DND-41 (cell line): ENCODE results near the gene KLHL3.

Source experiments
- ATAC-seq: fragments of 200-7000 bp; cut with Tn5 transposase; 3 replicates; pipeline ENCODE4 v1.9.1; 2021; ENCODE audit warnings: low read depth; ENCODE audit not compliant: insufficient read depth
- DNase-seq: peaks from one replicate; pipeline ENCODE4 v3.0.0-alpha.2; 2020
- H2AFZ ChIP-seq: 2 replicates; pipeline ENCODE4 v1.6.0; 2012; ENCODE audit warnings: low read depth, low read length
- H3K27ac ChIP-seq: 2 replicates; pipeline ENCODE4 v1.5.1; 2012; ENCODE audit warnings: low read length, inconsistent platforms
- H3K27me3 ChIP-seq: fragments of 200-600 bp; sonication (generic); 2 replicates; pipeline ENCODE4 v1.6.0; 2012; ENCODE audit warnings: low read length, mild to moderate bottlenecking, inconsistent platforms; ENCODE audit not compliant: insufficient read depth, poor library complexity
- H3K36me3 ChIP-seq: 2 replicates; pipeline ENCODE4 v1.5.1; 2012; ENCODE audit warnings: low read length, inconsistent platforms; ENCODE audit not compliant: insufficient read depth
- H3K4me1 ChIP-seq: 2 replicates; pipeline ENCODE4 v1.5.1; 2012; ENCODE audit warnings: mild to moderate bottlenecking, low read length; ENCODE audit not compliant: insufficient read depth
- H3K4me2 ChIP-seq: 2 replicates; pipeline ENCODE4 v1.6.0; 2012; ENCODE audit warnings: mild to moderate bottlenecking, moderate library complexity, low read length, inconsistent platforms; ENCODE audit not compliant: insufficient read depth
- H3K4me3 ChIP-seq, 2 experiments: fragments of 200-600 bp in 1 of 2; shearing (Covaris generic) in 1 of 2; 2 replicates each; pipeline ENCODE4 v1.5.1; 2012 to 2016; ENCODE audit warnings: inconsistent platforms in 2 of 2, low read length in 2 of 2, mild to moderate bottlenecking in 2 of 2, low read depth in 1 of 2, moderate library complexity in 1 of 2
- H3K79me2 ChIP-seq: 2 replicates; pipeline ENCODE4 v1.6.0; 2012; ENCODE audit warnings: low read length, inconsistent platforms; ENCODE audit not compliant: insufficient read depth
- H3K9ac ChIP-seq: 2 replicates; pipeline ENCODE4 v1.6.0; 2012; ENCODE audit warnings: low read depth, mild to moderate bottlenecking, inconsistent platforms, low read length, moderate library complexity
- H3K9me3 ChIP-seq: 2 replicates; pipeline ENCODE4 v1.5.1; 2012; ENCODE audit warnings: low read length, moderate library complexity, mild to moderate bottlenecking, inconsistent platforms; ENCODE audit not compliant: insufficient read depth, severe bottlenecking
- H4K20me1 ChIP-seq: 2 replicates; pipeline ENCODE4 v1.6.0; 2012; ENCODE audit warnings: low read length; ENCODE audit not compliant: insufficient read depth
- CTCF ChIP-seq: IDR thresholded peaks from 2 replicates; pipeline ENCODE4 v1.5.1; 2012; ENCODE audit warnings: borderline replicate concordance, low read length, moderate library complexity, mild to moderate bottlenecking; ENCODE audit not compliant: poor library complexity, severe bottlenecking; ENCODE audit errors: extremely low read depth
- EZH2 ChIP-seq: IDR thresholded peaks from 3 replicates; pipeline ENCODE4 v1.6.1; 2012; ENCODE audit warnings: borderline replicate concordance, low read depth, mild to moderate bottlenecking, moderate library complexity, low read length, inconsistent platforms; ENCODE audit not compliant: severe bottlenecking

KLHL3 gene

GRCh38 chr5:137668637-137669036, 67.3 kb downstream of the KLHL3 start:
- H3K9me3 ChIP-seq, result no peaks in the 10 kb centered on the region
- no peaks in the 10 kb centered on the region for H3K27me3 ChIP-seq
- TF ChIP-seq EZH2, result no peak
- TF ChIP-seq CTCF, result no peak
- H3K79me2 ChIP-seq, result no peaks in the 10 kb centered on the region
- no peak overlapping the region for H3K9ac ChIP-seq
- H3K4me2 ChIP-seq, result no peak overlapping the region
- DNase-seq, result no peak
- no peaks in the 10 kb centered on the region for H4K20me1 ChIP-seq
- no peak overlapping the region for H3K27ac ChIP-seq
- ATAC-seq, result no peak
- H3K36me3 ChIP-seq, result no peaks in the 10 kb centered on the region
- no peaks in the 10 kb centered on the region for H3K4me1 ChIP-seq
- no peak overlapping the region for H2AFZ ChIP-seq
- H3K4me3 ChIP-seq, result no peak overlapping the region

GRCh38 chr5:137667341-137667740, 68.5 kb downstream of the KLHL3 start:
- ATAC-seq, result no peak
- no peak overlapping the region for H2AFZ ChIP-seq
- no peak overlapping the region for H3K9ac ChIP-seq
- TF ChIP-seq CTCF, result no peak
- TF ChIP-seq EZH2, result no peak
- H3K79me2 ChIP-seq, result no peaks in the 10 kb centered on the region
- H3K9me3 ChIP-seq, result no peaks in the 10 kb centered on the region
- no peaks in the 10 kb centered on the region for H4K20me1 ChIP-seq
- H3K4me1 ChIP-seq, result no peaks in the 10 kb centered on the region
- no peak overlapping the region for H3K4me3 ChIP-seq
- H3K27me3 ChIP-seq, result no peaks in the 10 kb centered on the region
- no peak overlapping the region for H3K4me2 ChIP-seq
- no peak for DNase-seq
- H3K36me3 ChIP-seq, result no peaks in the 10 kb centered on the region
- H3K27ac ChIP-seq, result no peak overlapping the region

GRCh38 chr5:137666901-137667300, 69.0 kb downstream of the KLHL3 start:
- H2AFZ ChIP-seq, result no peak overlapping the region
- no peak for ATAC-seq
- H3K4me1 ChIP-seq, result no peaks in the 10 kb centered on the region
- no peak overlapping the region for H3K4me2 ChIP-seq
- no peak overlapping the region for H3K9ac ChIP-seq
- no peaks in the 10 kb centered on the region for H3K79me2 ChIP-seq
- no peak for DNase-seq
- H4K20me1 ChIP-seq, result no peaks in the 10 kb centered on the region
- H3K27ac ChIP-seq, result no peak overlapping the region
- no peaks in the 10 kb centered on the region for H3K36me3 ChIP-seq
- H3K27me3 ChIP-seq, result no peaks in the 10 kb centered on the region
- H3K4me3 ChIP-seq, result no peak overlapping the region
- no peaks in the 10 kb centered on the region for H3K9me3 ChIP-seq
- no peak for TF ChIP-seq EZH2
- TF ChIP-seq CTCF, result no peak

GRCh38 chr5:137666461-137666850, 69.4 kb downstream of the KLHL3 start:
- Histone ChIP-seq H3K9me3 (no peaks in the 10 kb centered on the region), H3K27ac (no peak overlapping the region), H3K79me2 (no peaks in the 10 kb centered on the region), H3K4me3 (no peak overlapping the region), H2AFZ (no peak overlapping the region), H3K4me1 (no peaks in the 10 kb centered on the region), H4K20me1 (no peaks in the 10 kb centered on the region), H3K9ac (no peak overlapping the region), H3K36me3 (no peaks in the 10 kb centered on the region), H3K27me3 (no peaks in the 10 kb centered on the region), H3K4me2 (no peak overlapping the region)
- no peak for TF ChIP-seq EZH2
- TF ChIP-seq CTCF, result no peak
- ATAC-seq (no peak), DNase-seq (no peak)
